ENCODE data around the gene APRT.

APRT gene

GRCh38 chr16:88811769-88812512 lies at the start of gene APRT:
APRT (minus strand) TSS chr16:88811928; CDS start chr16:88811899, 29 bp downstream.
- TF ChIP-seq GATA2 (IDR thresholded peaks at IDR 0.05; ENCODE audit: low read depth, low read length) (no peak), GATA3 (IDR thresholded peaks at IDR 0.05; ENCODE audit: low read depth, low read length) (no peak)

GRCh38 chr16:88861359-88861758 lies 49.6 kb upstream of the APRT start:
- no peak for TF ChIP-seq GATA2 (IDR thresholded peaks at IDR 0.05; ENCODE audit: low read depth, low read length)
- TF ChIP-seq GATA3 (IDR thresholded peaks at IDR 0.05; ENCODE audit: low read depth, low read length): no peak

- TF ChIP-seq GATA3 (IDR thresholded peaks at IDR 0.05; ENCODE audit: low read depth, low read length): no peak
- TF ChIP-seq GATA2 (IDR thresholded peaks at IDR 0.05; ENCODE audit: low read depth, low read length): no peak
Measured at GRCh38 chr16:88859381-88860091, 47.8 kb upstream of the APRT start.

- no peak for TF ChIP-seq GATA3 (IDR thresholded peaks at IDR 0.05; ENCODE audit: low read depth, low read length)
- no peak for TF ChIP-seq GATA2 (IDR thresholded peaks at IDR 0.05; ENCODE audit: low read depth, low read length)
Measured at GRCh38 chr16:88857728-88858339, 46.1 kb upstream of the APRT start.

GRCh38 chr16:88856828-88857727 lies 45.4 kb upstream of the APRT start, which contains the start of the genes GALNS and TRAPPC2L:
GALNS (minus strand) TSS chr16:88856947; CDS start chr16:88856877, 70 bp downstream.
TRAPPC2L (plus strand) TSS chr16:88857127; CDS start chr16:88857151, 24 bp downstream.
- TF ChIP-seq GATA2 (IDR thresholded peaks at IDR 0.05; ENCODE audit: low read depth, low read length) (no peak; the same call in 1 of the 2 replicates), GATA3 (IDR thresholded peaks at IDR 0.05; ENCODE audit: low read depth, low read length) (no peak)

GRCh38 chr16:88856122-88856827 lies 44.5 kb upstream of the APRT start:
- TF ChIP-seq GATA3 (IDR thresholded peaks at IDR 0.05; ENCODE audit: low read depth, low read length): no peak
- TF ChIP-seq GATA2 (IDR thresholded peaks at IDR 0.05; ENCODE audit: low read depth, low read length): no peak

GRCh38 chr16:88855736-88856121 lies 44.0 kb upstream of the APRT start:
- TF ChIP-seq GATA3 (IDR thresholded peaks at IDR 0.05; ENCODE audit: low read depth, low read length) (no peak), GATA2 (IDR thresholded peaks at IDR 0.05; ENCODE audit: low read depth, low read length) (no peak)

- TF ChIP-seq GATA2 (IDR thresholded peaks at IDR 0.05; ENCODE audit: low read depth, low read length): no peak
- TF ChIP-seq GATA3 (IDR thresholded peaks at IDR 0.05; ENCODE audit: low read depth, low read length): no peak
Measured at GRCh38 chr16:88855176-88855575, 43.4 kb upstream of the APRT start.

GRCh38 chr16:88854306-88855111 lies 42.8 kb upstream of the APRT start:
- no peak for TF ChIP-seq GATA3 (IDR thresholded peaks at IDR 0.05; ENCODE audit: low read depth, low read length)
- no peak for TF ChIP-seq GATA2 (IDR thresholded peaks at IDR 0.05; ENCODE audit: low read depth, low read length)

GRCh38 chr16:88853325-88853941 lies 41.7 kb upstream of the APRT start:
- no peak for TF ChIP-seq GATA3 (IDR thresholded peaks at IDR 0.05; ENCODE audit: low read depth, low read length)
- no peak for TF ChIP-seq GATA2 (IDR thresholded peaks at IDR 0.05; ENCODE audit: low read depth, low read length)

GRCh38 chr16:88851616-88852015 lies 39.9 kb upstream of the APRT start:
- no peak for TF ChIP-seq GATA3 (IDR thresholded peaks at IDR 0.05; ENCODE audit: low read depth, low read length)
- no peak for TF ChIP-seq GATA2 (IDR thresholded peaks at IDR 0.05; ENCODE audit: low read depth, low read length)

All from SH-SY5Y (cell line).